Measurements from ENCODE around the gene NUP50. TPM values are rescaled to one million over a fixed set of nuclear protein-coding genes. Genes with fewer than 3 reads are reported as not detected.

The NUP50 gene
- total and polyA plus RNA-seq, 2 donors (not counting 1 experiment from before 2014, with no cell fraction given): 17.4 to 29.2 TPM

GRCh38 chr22:45172881-45173585, 9.3 kb downstream of the NUP50 start:
- TF ChIP-seq EZH2 (IDR thresholded peaks at IDR 0.05; ENCODE audit: low read length, missing control alignments) (no peak), CTCF (conservative IDR thresholded peaks at IDR 0.05 in 1 of 2, IDR thresholded peaks at IDR 0.05 in 1 of 2; ENCODE audit: low read depth in 1 of 2, low read length in 2 of 2) (no peak)
- peaks cover 19% of the 10 kb centered on the region for H3K36me3 ChIP-seq (ENCODE audit: control insufficient read depth, insufficient read depth, low read length)
- H3K9me3 ChIP-seq (ENCODE audit: control insufficient read depth, insufficient read depth, low read depth, low read length): no peaks in the 10 kb centered on the region
- H3K27ac ChIP-seq (ENCODE audit: insufficient read depth, low read length): no peak overlapping the region
- H3K4me3 ChIP-seq (replicated peaks in 1 of 4; ENCODE audit: control extremely low read depth in 1 of 4, insufficient read depth in 1 of 4, low read depth in 3 of 4, low read length in 4 of 4): no peak overlapping the region
- no peak for DNase-seq (ENCODE audit: low read depth in 2 of 2)
- H2AFZ ChIP-seq (ENCODE audit: low read length): no peak overlapping the region
- peaks cover 44% of the 10 kb centered on the region for H3K79me2 ChIP-seq (ENCODE audit: control insufficient read depth, insufficient read depth, low read length)
- no peaks in the 10 kb centered on the region for H3K27me3 ChIP-seq (ENCODE audit: control insufficient read depth, insufficient read depth, low read length)
- H4K20me1 ChIP-seq (ENCODE audit: control insufficient read depth, extremely low read depth, insufficient read depth, low read length): no peaks in the 10 kb centered on the region
- no peaks in the 10 kb centered on the region for H3K4me1 ChIP-seq (ENCODE audit: control insufficient read depth, extremely low read depth, insufficient read depth, low read length)
- no peak overlapping the region for H3K9ac ChIP-seq (ENCODE audit: insufficient read depth, low read length)
- H3K4me2 ChIP-seq (ENCODE audit: extremely low read depth, insufficient read depth, low read length): no peak overlapping the region

GRCh38 chr22:45179276-45180049, 15.7 kb downstream of the NUP50 start:
- Histone ChIP-seq H3K9ac (ENCODE audit: insufficient read depth, low read length) (no peak overlapping the region), H3K36me3 (ENCODE audit: control insufficient read depth, insufficient read depth, low read length) (peaks cover 16% of the 10 kb centered on the region), H3K4me1 (ENCODE audit: control insufficient read depth, extremely low read depth, insufficient read depth, low read length) (no peaks in the 10 kb centered on the region), H4K20me1 (ENCODE audit: control insufficient read depth, extremely low read depth, insufficient read depth, low read length) (no peaks in the 10 kb centered on the region), H2AFZ (ENCODE audit: low read length) (no peak overlapping the region), H3K4me2 (ENCODE audit: extremely low read depth, insufficient read depth, low read length) (no peak overlapping the region), H3K27me3 (ENCODE audit: control insufficient read depth, insufficient read depth, low read length) (no peaks in the 10 kb centered on the region), H3K27ac (ENCODE audit: insufficient read depth, low read length) (no peak overlapping the region), H3K9me3 (ENCODE audit: control insufficient read depth, insufficient read depth, low read depth, low read length) (no peaks in the 10 kb centered on the region), H3K4me3 (replicated peaks in 1 of 4; ENCODE audit: control extremely low read depth in 1 of 4, insufficient read depth in 1 of 4, low read depth in 3 of 4, low read length in 4 of 4) (no peak overlapping the region), H3K79me2 (ENCODE audit: control insufficient read depth, insufficient read depth, low read length) (peaks cover 32% of the 10 kb centered on the region)
- DNase-seq (ENCODE audit: low read depth in 2 of 2): no peak
- no peak for TF ChIP-seq CTCF (conservative IDR thresholded peaks at IDR 0.05 in 1 of 2, IDR thresholded peaks at IDR 0.05 in 1 of 2; ENCODE audit: low read depth in 1 of 2, low read length in 2 of 2)
- no peak for TF ChIP-seq EZH2 (IDR thresholded peaks at IDR 0.05; ENCODE audit: low read length, missing control alignments)

DNA sequence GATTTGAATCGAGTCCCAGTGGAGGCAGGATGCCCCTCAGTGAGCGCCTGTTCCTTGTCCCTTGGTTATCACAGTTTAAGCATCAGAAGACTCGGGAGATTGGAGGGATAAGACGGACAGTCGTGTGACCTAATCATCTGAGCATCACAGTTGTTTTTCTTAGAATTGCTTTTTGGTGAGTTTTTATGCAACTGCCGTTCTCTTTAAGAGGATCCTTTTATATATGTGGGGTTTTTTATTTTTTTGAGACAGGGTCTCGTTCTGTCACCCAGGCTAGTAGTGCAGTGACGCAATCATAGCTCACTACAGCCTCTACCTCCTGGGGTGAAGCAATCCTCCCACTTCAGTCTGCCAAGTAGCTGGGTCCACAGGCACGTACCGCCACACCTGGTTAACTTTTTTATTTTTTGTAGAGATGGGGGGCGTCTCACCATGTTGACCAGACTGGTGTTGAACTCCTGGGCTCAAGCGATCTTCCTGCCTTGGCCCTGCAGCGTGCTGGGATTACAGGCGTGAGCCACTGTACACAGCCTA, 16.5 kb downstream of the NUP50 start:
- H3K27ac ChIP-seq (ENCODE audit: insufficient read depth, low read length): no peak overlapping the region
- no peaks in the 10 kb centered on the region for H4K20me1 ChIP-seq (ENCODE audit: control insufficient read depth, extremely low read depth, insufficient read depth, low read length)
- H3K4me3 ChIP-seq (replicated peaks in 1 of 4; ENCODE audit: control extremely low read depth in 1 of 4, insufficient read depth in 1 of 4, low read depth in 3 of 4, low read length in 4 of 4): no peak overlapping the region
- no peaks in the 10 kb centered on the region for H3K4me1 ChIP-seq (ENCODE audit: control insufficient read depth, extremely low read depth, insufficient read depth, low read length)
- H3K4me2 ChIP-seq (ENCODE audit: extremely low read depth, insufficient read depth, low read length): no peak overlapping the region
- H2AFZ ChIP-seq (ENCODE audit: low read length): no peak overlapping the region
- H3K79me2 ChIP-seq (ENCODE audit: control insufficient read depth, insufficient read depth, low read length): peaks cover 30% of the 10 kb centered on the region
- no peak for DNase-seq (ENCODE audit: low read depth in 2 of 2)
- TF ChIP-seq EZH2 (IDR thresholded peaks at IDR 0.05; ENCODE audit: low read length, missing control alignments) (no peak), CTCF (conservative IDR thresholded peaks at IDR 0.05 in 1 of 2, IDR thresholded peaks at IDR 0.05 in 1 of 2; ENCODE audit: low read depth in 1 of 2, low read length in 2 of 2) (no peak)
- no peaks in the 10 kb centered on the region for H3K9me3 ChIP-seq (ENCODE audit: control insufficient read depth, insufficient read depth, low read depth, low read length)
- peaks cover 16% of the 10 kb centered on the region for H3K36me3 ChIP-seq (ENCODE audit: control insufficient read depth, insufficient read depth, low read length)
- H3K27me3 ChIP-seq (ENCODE audit: control insufficient read depth, insufficient read depth, low read length): no peaks in the 10 kb centered on the region
- no peak overlapping the region for H3K9ac ChIP-seq (ENCODE audit: insufficient read depth, low read length)

Measured in fibroblast of lung (primary cell).